Measurements from ENCODE around the gene AKAP17A. TPM values are rescaled to one million over a fixed set of nuclear protein-coding genes. Genes with fewer than 3 reads are reported as not detected.

AKAP17A gene
- total RNA-seq, 1 donor from 2014 or later: 84.7 TPM

DNA sequence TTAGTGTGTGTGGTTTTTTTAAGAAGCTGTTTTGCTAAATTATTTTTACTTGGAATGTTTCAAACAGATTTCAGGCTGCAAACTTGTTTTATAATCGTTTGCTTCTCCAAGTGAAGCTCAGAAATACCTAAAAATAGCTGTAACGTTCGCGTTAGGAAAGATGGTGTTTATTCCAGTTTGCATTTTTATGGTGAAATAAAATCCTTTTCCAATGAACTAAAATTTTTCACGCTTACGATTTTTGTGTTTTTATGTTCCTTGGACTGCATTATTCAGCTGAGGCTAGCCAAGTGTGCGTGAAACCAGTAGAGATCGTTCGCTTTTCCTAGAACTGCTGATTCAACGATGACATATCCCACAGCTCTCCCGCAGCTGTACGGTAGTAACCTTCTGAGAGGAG is 10.9 kb downstream of the AKAP17A start:
- POLR2A ChIA-PET: no interaction called here
- CTCF ChIA-PET: no interaction called here
- peaks cover 71% of the 10 kb centered on the region for H3K36me3 Mint-ChIP-seq (ENCODE audit: low read depth)
- peaks cover 2% of the 10 kb centered on the region for H3K4me1 Mint-ChIP-seq
- DNase-seq: no peak
- TF ChIP-seq, protein P1, sequence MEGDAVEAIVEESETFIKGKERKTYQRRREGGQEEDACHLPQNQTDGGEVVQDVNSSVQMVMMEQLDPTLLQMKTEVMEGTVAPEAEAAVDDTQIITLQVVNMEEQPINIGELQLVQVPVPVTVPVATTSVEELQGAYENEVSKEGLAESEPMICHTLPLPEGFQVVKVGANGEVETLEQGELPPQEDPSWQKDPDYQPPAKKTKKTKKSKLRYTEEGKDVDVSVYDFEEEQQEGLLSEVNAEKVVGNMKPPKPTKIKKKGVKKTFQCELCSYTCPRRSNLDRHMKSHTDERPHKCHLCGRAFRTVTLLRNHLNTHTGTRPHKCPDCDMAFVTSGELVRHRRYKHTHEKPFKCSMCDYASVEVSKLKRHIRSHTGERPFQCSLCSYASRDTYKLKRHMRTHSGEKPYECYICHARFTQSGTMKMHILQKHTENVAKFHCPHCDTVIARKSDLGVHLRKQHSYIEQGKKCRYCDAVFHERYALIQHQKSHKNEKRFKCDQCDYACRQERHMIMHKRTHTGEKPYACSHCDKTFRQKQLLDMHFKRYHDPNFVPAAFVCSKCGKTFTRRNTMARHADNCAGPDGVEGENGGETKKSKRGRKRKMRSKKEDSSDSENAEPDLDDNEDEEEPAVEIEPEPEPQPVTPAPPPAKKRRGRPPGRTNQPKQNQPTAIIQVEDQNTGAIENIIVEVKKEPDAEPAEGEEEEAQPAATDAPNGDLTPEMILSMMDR (IDR thresholded peaks at IDR 0.05): no peak
- intact Hi-C loops (cut with micrococcal nuclease): no loop called here
- H3K27ac Mint-ChIP-seq: no peak overlapping the region
- no peak for ATAC-seq (ENCODE audit: low read depth)
- H3K27me3 Mint-ChIP-seq: no peaks in the 10 kb centered on the region
- H3K4me3 Mint-ChIP-seq: no peak overlapping the region
- no peaks in the 10 kb centered on the region for H3K9me3 Mint-ChIP-seq

DNA sequence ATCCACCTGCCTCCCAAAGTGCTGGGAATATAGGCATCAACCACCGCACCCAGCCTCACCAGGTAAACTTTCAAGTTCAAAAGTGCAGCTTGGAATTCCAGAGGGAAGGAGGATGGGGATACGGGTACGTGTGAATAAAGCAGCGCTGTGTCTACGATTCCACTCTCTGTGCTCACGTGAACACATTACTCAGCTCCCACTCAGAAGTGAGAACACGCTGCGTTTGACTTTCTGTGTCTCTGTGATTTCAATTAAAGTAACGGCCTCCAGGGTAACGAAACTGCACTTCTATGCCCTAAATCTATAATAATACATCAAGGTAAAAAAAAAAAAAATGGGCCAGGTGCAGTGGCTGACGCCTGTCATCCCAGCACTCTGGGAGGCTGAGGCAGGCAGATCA is 15.1 kb downstream of the AKAP17A start:
- POLR2A ChIA-PET: no interaction called here
- Mint-ChIP-seq H3K27me3 (no peaks in the 10 kb centered on the region), H3K9me3 (no peaks in the 10 kb centered on the region), H3K27ac (no peak overlapping the region), H3K4me3 (no peak overlapping the region), H3K36me3 (ENCODE audit: low read depth) (peaks cover 37% of the 10 kb centered on the region), H3K4me1 (peaks cover 11% of the 10 kb centered on the region)
- CTCF ChIA-PET: no interaction called here
- ATAC-seq (ENCODE audit: low read depth) (no peak), DNase-seq (no peak)
- TF ChIP-seq, protein P1 (IDR thresholded peaks at IDR 0.05): no peak
- intact Hi-C loops (cut with micrococcal nuclease): no loop called here

DNA sequence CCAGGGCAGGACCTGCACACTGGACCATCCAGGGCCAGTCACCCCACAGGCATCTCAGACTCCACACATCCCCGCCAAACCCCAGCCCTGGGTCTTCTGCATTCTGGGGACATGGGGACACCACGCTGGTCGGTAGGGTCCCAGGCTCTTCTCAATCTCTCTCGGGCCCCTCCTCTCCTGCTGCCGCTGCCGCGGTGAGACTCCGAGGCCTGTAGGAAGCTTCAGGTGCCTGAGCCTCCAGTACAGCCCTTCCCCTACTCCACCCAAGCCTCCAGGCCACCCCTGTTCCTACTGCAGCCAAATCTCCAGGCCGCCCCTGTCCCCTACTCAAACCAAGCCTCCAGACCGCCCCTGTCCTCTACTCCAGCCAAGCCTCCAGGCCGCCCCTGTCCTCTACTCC is 17.9 kb downstream of the AKAP17A start:
- intact Hi-C loops (cut with micrococcal nuclease): no loop called here
- Mint-ChIP-seq H3K27me3 (peaks cover 3% of the 10 kb centered on the region), H3K4me1 (peaks cover 8% of the 10 kb centered on the region), H3K27ac (no peak overlapping the region), H3K4me3 (no peak overlapping the region), H3K36me3 (ENCODE audit: low read depth) (peaks cover 10% of the 10 kb centered on the region), H3K9me3 (no peaks in the 10 kb centered on the region)
- DNase-seq: no peak
- TF ChIP-seq, protein P1 (IDR thresholded peaks at IDR 0.05): no peak
- ChIA-PET CTCF (no interaction called here), POLR2A (no interaction called here)
- no peak for ATAC-seq (ENCODE audit: low read depth)

DNA sequence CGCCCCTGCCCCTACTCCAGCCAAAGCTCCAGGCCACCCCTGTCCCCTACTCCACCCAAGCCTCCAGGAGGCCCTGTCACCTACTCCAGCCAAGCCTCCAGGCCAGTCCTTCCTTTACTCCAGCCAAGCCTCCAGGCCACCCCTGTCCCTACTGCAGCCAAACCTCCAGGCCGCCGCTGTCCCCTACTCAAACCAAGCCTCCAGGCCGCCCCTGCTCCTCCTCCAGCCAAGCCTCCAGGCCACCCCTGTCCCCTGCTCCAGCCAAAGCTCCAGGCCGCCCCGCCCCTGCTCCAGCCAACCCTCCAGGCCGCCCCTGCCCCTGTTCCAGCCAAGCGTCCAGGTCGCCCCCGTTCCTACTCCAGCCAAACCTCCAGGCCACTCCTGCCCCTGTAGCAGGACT is 18.4 kb downstream of the AKAP17A start:
- Mint-ChIP-seq H3K4me1 (peaks cover 8% of the 10 kb centered on the region), H3K27me3 (peaks cover 3% of the 10 kb centered on the region), H3K9me3 (no peaks in the 10 kb centered on the region), H3K36me3 (ENCODE audit: low read depth) (peaks cover 6% of the 10 kb centered on the region), H3K4me3 (no peak overlapping the region), H3K27ac (no peak overlapping the region)
- intact Hi-C loops (cut with micrococcal nuclease): no loop called here
- ChIA-PET POLR2A (no interaction called here), CTCF (no interaction called here)
- TF ChIP-seq, protein P1 (IDR thresholded peaks at IDR 0.05): no peak
- DNase-seq (no peak), ATAC-seq (ENCODE audit: low read depth) (no peak)

DNA sequence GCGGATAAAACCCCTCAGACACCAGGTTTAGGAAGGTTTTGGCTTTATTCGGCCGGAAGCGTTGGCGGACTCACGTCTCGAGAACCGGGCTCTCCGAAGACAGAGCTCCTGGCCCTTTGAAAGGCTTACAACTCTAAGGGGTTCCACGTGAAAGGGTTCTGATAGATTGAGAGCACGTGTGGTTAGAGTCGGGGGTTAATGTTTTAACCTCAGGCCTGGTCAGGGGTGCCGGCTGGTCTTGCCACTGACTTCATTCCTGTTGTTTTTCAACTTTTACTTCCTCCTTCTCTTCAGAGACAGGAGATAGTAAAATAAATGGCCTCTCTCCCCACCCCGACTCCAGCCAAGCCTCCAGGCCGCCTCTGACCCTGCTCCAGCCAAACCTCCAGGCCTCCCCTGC is 18.8 kb downstream of the AKAP17A start:
- intact Hi-C loops (cut with micrococcal nuclease): no loop called here
- H3K9me3 Mint-ChIP-seq: no peaks in the 10 kb centered on the region
- TF ChIP-seq, protein P1 (IDR thresholded peaks at IDR 0.05): no peak
- peaks cover 3% of the 10 kb centered on the region for H3K27me3 Mint-ChIP-seq
- ChIA-PET POLR2A (no interaction called here), CTCF (no interaction called here)
- ATAC-seq (ENCODE audit: low read depth) (no peak), DNase-seq (no peak)
- peaks cover 8% of the 10 kb centered on the region for H3K4me1 Mint-ChIP-seq
- H3K4me3 Mint-ChIP-seq: no peak overlapping the region
- no peak overlapping the region for H3K27ac Mint-ChIP-seq
- peaks cover 3% of the 10 kb centered on the region for H3K36me3 Mint-ChIP-seq (ENCODE audit: low read depth)
